ENCODE measurements around the gene DGKB.

DGKB gene

DNA sequence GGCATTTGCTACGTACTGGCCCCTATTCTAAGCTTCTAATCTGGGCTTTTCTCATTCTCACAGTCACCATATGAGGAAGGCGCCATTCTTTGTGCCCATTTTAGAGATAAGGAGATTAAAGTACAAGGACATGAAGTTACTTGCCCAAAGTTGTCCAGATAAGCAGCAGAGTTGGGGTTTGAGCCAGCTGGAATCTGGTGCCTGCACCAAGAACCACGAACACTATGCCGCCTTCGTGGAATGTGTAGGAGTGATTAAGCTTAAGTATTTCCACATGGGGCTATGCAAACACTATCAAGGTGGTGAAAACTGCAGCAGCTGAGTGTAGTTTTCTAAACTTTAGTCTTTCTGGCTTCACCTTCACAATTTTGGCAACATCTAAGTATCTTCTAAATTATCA lies 570.4 kb downstream of the DGKB start:
- POLR2A ChIA-PET: no interaction called here
- TF ChIP-seq, protein P1, sequence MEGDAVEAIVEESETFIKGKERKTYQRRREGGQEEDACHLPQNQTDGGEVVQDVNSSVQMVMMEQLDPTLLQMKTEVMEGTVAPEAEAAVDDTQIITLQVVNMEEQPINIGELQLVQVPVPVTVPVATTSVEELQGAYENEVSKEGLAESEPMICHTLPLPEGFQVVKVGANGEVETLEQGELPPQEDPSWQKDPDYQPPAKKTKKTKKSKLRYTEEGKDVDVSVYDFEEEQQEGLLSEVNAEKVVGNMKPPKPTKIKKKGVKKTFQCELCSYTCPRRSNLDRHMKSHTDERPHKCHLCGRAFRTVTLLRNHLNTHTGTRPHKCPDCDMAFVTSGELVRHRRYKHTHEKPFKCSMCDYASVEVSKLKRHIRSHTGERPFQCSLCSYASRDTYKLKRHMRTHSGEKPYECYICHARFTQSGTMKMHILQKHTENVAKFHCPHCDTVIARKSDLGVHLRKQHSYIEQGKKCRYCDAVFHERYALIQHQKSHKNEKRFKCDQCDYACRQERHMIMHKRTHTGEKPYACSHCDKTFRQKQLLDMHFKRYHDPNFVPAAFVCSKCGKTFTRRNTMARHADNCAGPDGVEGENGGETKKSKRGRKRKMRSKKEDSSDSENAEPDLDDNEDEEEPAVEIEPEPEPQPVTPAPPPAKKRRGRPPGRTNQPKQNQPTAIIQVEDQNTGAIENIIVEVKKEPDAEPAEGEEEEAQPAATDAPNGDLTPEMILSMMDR (IDR thresholded peaks at IDR 0.05; ENCODE audit: control extremely low read depth, extremely low read depth, low read depth, missing control alignments): no peak
- CTCF ChIA-PET: no interaction called here
- DNase-seq (ENCODE audit: extremely low spot score): no peak

DNA sequence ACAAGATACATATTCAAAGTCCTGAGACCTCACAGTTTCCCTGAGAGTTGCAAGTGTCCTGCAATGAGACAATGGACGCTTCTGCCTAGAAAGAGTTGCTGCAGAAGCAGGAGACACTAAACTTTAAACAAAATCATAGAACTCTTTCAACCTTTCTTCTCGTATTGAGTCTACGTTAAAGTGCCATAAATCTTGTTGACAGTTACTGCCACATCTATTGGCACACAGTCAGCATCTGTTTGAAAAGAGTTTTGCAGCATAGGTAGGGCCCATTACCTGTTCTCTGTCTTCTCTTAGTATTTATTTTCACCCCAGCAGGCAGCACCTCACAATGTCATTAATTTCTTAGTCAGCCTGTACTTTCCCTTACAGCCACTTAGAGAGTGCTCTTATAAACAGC lies 577.8 kb downstream of the DGKB start:
- ChIA-PET POLR2A (no interaction called here), CTCF (no interaction called here)
- TF ChIP-seq, protein P1 (IDR thresholded peaks at IDR 0.05; ENCODE audit: control extremely low read depth, extremely low read depth, low read depth, missing control alignments): no peak
- no peak for DNase-seq (ENCODE audit: extremely low spot score)

DNA sequence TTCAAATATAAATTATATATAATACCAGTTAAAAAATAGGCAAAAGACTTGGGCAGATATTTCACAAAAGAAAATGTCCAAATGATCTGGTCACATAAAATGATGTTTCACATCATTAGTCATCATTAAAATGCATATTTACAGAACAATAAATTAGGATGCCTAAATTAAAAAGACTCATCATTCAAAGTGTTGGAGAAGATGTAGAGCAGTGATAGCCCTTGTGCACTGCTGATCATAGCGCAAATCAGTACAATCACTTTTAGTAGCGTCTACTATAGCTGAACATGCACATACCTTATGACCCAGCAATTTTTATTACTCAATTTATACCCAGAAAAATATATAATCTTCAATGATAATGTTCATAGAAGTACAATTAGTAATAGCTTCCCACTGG lies 579.8 kb downstream of the DGKB start:
- TF ChIP-seq, protein P1 (IDR thresholded peaks at IDR 0.05; ENCODE audit: control extremely low read depth, extremely low read depth, low read depth, missing control alignments): no peak
- POLR2A ChIA-PET: no interaction called here
- no peak for DNase-seq (ENCODE audit: extremely low spot score)
- CTCF ChIA-PET: no interaction called here

DNA sequence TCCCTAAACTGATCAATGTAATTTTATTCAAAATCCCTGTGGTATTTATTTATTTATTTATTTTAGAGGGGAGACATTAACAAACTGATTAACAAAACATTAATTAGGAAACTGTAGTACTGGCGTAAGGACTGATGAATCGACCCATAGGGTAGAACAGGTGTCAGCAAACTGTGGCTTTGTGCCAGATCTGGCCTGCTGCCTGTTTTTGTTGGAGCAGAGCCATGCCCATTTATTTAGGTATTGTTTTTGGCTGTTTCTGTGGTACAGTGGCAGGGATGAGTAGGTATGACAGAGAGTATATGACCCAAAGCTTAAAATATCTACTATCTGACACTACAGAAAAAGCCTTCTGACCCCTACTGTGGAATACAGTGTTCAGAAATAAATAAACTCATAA lies 580.6 kb downstream of the DGKB start:
- ChIA-PET CTCF (no interaction called here), POLR2A (no interaction called here)
- no peak for DNase-seq (ENCODE audit: extremely low spot score)
- TF ChIP-seq, protein P1 (IDR thresholded peaks at IDR 0.05; ENCODE audit: control extremely low read depth, extremely low read depth, low read depth, missing control alignments): no peak

DNA sequence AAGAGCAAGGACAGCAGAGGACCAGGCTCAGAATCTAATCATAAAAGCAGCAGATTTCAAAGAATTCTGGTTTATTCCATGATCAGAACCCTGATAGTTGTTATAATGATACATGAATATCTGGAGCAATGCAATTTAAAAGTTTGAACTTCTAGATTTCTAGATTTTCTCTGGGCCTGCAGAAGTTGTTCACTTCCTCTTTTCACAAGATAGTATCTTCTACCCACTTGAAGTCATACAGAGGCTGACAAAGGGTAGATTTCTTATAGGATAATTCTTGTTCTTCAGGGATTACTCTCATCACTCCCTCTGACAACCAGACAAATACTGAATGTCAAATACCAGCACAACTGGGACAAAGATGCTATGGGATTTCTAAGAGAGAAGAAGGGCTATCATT lies 593.1 kb downstream of the DGKB start:
- POLR2A ChIA-PET: no interaction called here
- TF ChIP-seq, protein P1 (IDR thresholded peaks at IDR 0.05; ENCODE audit: control extremely low read depth, extremely low read depth, low read depth, missing control alignments): no peak
- CTCF ChIA-PET: no interaction called here
- DNase-seq (ENCODE audit: extremely low spot score): no peak

DNA sequence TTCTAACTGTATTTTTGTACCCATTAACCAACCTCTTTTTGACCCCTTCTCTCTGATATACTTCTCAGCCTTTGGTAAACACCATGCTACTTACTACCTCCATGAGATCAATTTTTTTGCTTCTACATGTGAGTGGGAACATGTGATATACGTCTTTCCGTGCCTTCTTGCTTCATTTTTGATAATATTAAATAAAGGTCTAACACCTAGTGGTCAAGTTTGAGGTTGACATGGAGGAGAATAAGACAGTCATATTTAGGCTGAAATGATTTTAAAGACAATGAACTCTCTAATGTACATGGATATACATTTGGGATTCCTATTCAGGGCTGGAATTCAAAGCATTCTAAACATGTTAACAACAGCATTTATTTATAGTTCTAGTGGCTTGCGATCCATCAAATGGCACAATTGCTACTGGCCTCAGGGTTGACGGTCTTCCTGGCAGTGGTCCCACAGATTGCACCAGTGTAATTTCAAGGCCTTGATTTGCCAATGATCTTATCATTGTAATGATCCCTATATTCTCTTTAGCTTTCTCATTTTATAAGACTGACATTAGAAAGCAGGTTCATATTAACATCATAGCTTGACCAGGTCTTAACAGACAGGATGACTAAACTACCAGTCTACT lies 597.2 kb downstream of the DGKB start:
- POLR2A ChIA-PET: no interaction called here
- CTCF ChIA-PET: no interaction called here
- DNase-seq (ENCODE audit: extremely low spot score): no peak
- TF ChIP-seq, protein P1 (IDR thresholded peaks at IDR 0.05; ENCODE audit: control extremely low read depth, extremely low read depth, low read depth, missing control alignments): no peak

DNA sequence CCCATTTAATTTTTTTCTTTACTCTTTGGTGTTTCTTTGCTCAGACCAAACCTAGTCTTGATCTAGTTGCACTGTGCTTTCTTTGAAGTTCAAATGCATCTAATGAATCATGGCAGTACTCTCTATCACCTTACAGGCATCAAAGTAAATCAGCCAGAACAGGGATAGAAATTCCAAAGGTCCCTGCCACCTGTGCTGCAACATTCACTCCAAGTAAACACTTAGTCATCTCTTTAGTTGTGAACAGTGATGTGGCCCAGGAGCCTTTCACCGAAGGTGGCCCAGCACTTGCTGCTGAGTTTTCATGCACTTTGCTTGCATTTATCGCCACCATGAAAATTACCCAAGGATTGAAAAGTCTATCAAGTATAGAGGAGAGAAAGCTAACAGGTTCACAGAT lies 599.0 kb downstream of the DGKB start:
- no peak for DNase-seq (ENCODE audit: extremely low spot score)
- CTCF ChIA-PET: no interaction called here
- POLR2A ChIA-PET: no interaction called here
- TF ChIP-seq, protein P1 (IDR thresholded peaks at IDR 0.05; ENCODE audit: control extremely low read depth, extremely low read depth, low read depth, missing control alignments): no peak

Measured in GM10248 (cell line).